GM19467 (cell line): ENCODE data around the gene FGD5.

Source experiments
- ATAC-seq: cut with Tn5 transposase; IDR thresholded peaks from one replicate; pipeline ENCODE4 v1.9.1; 2021; ENCODE audit warnings: mild to moderate bottlenecking, moderate library complexity; ENCODE audit not compliant: unreplicated experiment

The FGD5 gene

GRCh38 chr3:14922863-14923262 is 104.1 kb downstream of the FGD5 start:
- no peak for ATAC-seq

- ATAC-seq, result no peak
These were observed 104.7 kb downstream of the FGD5 start for GRCh38 chr3:14923476-14923875.

GRCh38 chr3:14925729-14926591 is 107.2 kb downstream of the FGD5 start:
- no peak for ATAC-seq

GRCh38 chr3:14926592-14926991 is 107.8 kb downstream of the FGD5 start:
- no peak for ATAC-seq

- no peak for ATAC-seq
These were observed 108.5 kb downstream of the FGD5 start for GRCh38 chr3:14927308-14927707.

GRCh38 chr3:14929310-14930074 is 110.7 kb downstream of the FGD5 start:
- no peak for ATAC-seq

GRCh38 chr3:14933820-14934425 is 115.2 kb downstream of the FGD5 start:
- ATAC-seq, result no peak

GRCh38 chr3:14935592-14936345 is 117.0 kb downstream of the FGD5 start:
- no peak for ATAC-seq

- ATAC-seq, result no peak
These were observed 120.2 kb downstream of the FGD5 start for GRCh38 chr3:14938954-14939353.

- no peak for ATAC-seq
These were observed 123.1 kb downstream of the FGD5 start for GRCh38 chr3:14941871-14942270.

GRCh38 chr3:14943042-14943441 is 124.3 kb downstream of the FGD5 start:
- peak; percentile 26 for ATAC-seq

GRCh38 chr3:14946236-14946635 is 127.5 kb downstream of the FGD5 start:
- ATAC-seq, result no peak

- ATAC-seq, result no peak
These were observed 128.0 kb downstream of the FGD5 start for GRCh38 chr3:14946739-14947099.

GRCh38 chr3:14947100-14947885 is 128.5 kb downstream of the FGD5 start, which contains the start of gene NR2C2:
Gene NR2C2, plus strand, starts transcription at chr3:14947583. Its CDS starts 56,332 bp downstream, at chr3:15003915.
- peak; percentile 53 for ATAC-seq

- ATAC-seq, result peak; percentile 81
These were observed 129.3 kb downstream of the FGD5 start for GRCh38 chr3:14947886-14948608.

- no peak for ATAC-seq
These were observed 129.9 kb downstream of the FGD5 start for GRCh38 chr3:14948609-14949038.

GRCh38 chr3:14949126-14949525 is 130.4 kb downstream of the FGD5 start:
- no peak for ATAC-seq

- no peak for ATAC-seq
These were observed 131.5 kb downstream of the FGD5 start for GRCh38 chr3:14950274-14950673.

- no peak for ATAC-seq
These were observed 138.4 kb downstream of the FGD5 start for GRCh38 chr3:14957153-14957552.
